HL-60 (cell line): ENCODE measurements around the gene ACO2.

Source experiments
- CTCF ChIP-seq: IDR thresholded peaks from one replicate; pipeline ENCODE4 v1.5.1; 2011; ENCODE audit warnings: low read length, control low read depth, inconsistent platforms; ENCODE audit not compliant: insufficient read depth
- GABPA ChIP-seq: IDR thresholded peaks from 2 replicates; pipeline ENCODE4 v1.6.1; 2012; ENCODE audit warnings: low read depth
- POLR2AphosphoS5 ChIP-seq: IDR thresholded peaks from 2 replicates; pipeline ENCODE4 v1.6.1; 2012; ENCODE audit warnings: low read depth
- TF ChIP-seq, protein P1 (sequence below): IDR thresholded peaks from 2 replicates; pipeline ENCODE4 v1.6.1; 2012; ENCODE audit warnings: low read depth; ENCODE audit not compliant: insufficient replicate concordance

GRCh38 chr22:41562461-41562860, 93.5 kb downstream of the ACO2 start:
- no peak for TF ChIP-seq CTCF
- TF ChIP-seq, protein P1, sequence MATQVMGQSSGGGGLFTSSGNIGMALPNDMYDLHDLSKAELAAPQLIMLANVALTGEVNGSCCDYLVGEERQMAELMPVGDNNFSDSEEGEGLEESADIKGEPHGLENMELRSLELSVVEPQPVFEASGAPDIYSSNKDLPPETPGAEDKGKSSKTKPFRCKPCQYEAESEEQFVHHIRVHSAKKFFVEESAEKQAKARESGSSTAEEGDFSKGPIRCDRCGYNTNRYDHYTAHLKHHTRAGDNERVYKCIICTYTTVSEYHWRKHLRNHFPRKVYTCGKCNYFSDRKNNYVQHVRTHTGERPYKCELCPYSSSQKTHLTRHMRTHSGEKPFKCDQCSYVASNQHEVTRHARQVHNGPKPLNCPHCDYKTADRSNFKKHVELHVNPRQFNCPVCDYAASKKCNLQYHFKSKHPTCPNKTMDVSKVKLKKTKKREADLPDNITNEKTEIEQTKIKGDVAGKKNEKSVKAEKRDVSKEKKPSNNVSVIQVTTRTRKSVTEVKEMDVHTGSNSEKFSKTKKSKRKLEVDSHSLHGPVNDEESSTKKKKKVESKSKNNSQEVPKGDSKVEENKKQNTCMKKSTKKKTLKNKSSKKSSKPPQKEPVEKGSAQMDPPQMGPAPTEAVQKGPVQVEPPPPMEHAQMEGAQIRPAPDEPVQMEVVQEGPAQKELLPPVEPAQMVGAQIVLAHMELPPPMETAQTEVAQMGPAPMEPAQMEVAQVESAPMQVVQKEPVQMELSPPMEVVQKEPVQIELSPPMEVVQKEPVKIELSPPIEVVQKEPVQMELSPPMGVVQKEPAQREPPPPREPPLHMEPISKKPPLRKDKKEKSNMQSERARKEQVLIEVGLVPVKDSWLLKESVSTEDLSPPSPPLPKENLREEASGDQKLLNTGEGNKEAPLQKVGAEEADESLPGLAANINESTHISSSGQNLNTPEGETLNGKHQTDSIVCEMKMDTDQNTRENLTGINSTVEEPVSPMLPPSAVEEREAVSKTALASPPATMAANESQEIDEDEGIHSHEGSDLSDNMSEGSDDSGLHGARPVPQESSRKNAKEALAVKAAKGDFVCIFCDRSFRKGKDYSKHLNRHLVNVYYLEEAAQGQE = no peak
- TF ChIP-seq POLR2AphosphoS5 = no peak
- no peak for TF ChIP-seq GABPA
